BE2C (cell line): Measurements from ENCODE around the gene LAMA3.

Experiments
- DNase-seq: peaks from one replicate; pipeline ENCODE4 v3.0.0-alpha.2; 2020
- H3K27me3 ChIP-seq: fragments of 250-450 bp; sonication (Bioruptor Pico); 2 replicates; pipeline ENCODE4 v1.5.1; 2020; ENCODE audit warnings: mild to moderate bottlenecking
- H3K36me3 ChIP-seq: fragments of 250-450 bp; sonication (Bioruptor Pico); 2 replicates; pipeline ENCODE4 v1.5.1; 2020; ENCODE audit warnings: mild to moderate bottlenecking
- H3K4me1 ChIP-seq: fragments of 250-450 bp; sonication (Bioruptor Pico); 2 replicates; pipeline ENCODE4 v1.5.1; 2020
- H3K4me3 ChIP-seq: 2 replicates; pipeline ENCODE4 v1.5.1; 2011; ENCODE audit warnings: low read depth, low read length
- H3K9me3 ChIP-seq: fragments of 250-450 bp; sonication (Bioruptor Pico); 2 replicates; pipeline ENCODE4 v1.5.1; 2020
- TF ChIP-seq, protein P1 (sequence below): IDR thresholded peaks from 2 replicates; pipeline ENCODE4 v1.5.1; 2012; ENCODE audit warnings: mild to moderate bottlenecking, low read depth, low read length

The LAMA3 gene

DNA sequence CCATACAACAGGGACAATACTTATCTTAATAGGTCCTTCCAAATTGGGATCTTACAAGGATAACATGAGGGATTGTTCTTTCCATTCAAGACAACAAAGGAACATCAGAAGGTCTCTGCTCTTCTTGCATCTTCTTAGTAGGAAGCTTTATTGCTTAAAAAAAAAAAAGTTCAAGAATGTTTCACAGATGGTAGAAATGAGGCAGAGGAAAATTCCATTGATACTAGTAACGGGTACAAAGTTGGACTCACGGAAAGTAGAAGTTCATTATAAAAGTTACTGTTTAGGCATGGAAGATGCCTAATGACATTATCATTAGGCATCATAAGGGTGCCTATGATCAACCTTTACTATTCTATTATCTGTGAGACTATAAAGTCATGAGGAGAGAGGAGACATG is 136.2 kb downstream of the LAMA3 start:
- no peaks in the 10 kb centered on the region for H3K4me1 ChIP-seq
- H3K36me3 ChIP-seq = no peaks in the 10 kb centered on the region
- TF ChIP-seq, protein P1, sequence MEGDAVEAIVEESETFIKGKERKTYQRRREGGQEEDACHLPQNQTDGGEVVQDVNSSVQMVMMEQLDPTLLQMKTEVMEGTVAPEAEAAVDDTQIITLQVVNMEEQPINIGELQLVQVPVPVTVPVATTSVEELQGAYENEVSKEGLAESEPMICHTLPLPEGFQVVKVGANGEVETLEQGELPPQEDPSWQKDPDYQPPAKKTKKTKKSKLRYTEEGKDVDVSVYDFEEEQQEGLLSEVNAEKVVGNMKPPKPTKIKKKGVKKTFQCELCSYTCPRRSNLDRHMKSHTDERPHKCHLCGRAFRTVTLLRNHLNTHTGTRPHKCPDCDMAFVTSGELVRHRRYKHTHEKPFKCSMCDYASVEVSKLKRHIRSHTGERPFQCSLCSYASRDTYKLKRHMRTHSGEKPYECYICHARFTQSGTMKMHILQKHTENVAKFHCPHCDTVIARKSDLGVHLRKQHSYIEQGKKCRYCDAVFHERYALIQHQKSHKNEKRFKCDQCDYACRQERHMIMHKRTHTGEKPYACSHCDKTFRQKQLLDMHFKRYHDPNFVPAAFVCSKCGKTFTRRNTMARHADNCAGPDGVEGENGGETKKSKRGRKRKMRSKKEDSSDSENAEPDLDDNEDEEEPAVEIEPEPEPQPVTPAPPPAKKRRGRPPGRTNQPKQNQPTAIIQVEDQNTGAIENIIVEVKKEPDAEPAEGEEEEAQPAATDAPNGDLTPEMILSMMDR = no peak
- no peak overlapping the region for H3K4me3 ChIP-seq
- no peaks in the 10 kb centered on the region for H3K9me3 ChIP-seq
- no peaks in the 10 kb centered on the region for H3K27me3 ChIP-seq
- DNase-seq = no peak

DNA sequence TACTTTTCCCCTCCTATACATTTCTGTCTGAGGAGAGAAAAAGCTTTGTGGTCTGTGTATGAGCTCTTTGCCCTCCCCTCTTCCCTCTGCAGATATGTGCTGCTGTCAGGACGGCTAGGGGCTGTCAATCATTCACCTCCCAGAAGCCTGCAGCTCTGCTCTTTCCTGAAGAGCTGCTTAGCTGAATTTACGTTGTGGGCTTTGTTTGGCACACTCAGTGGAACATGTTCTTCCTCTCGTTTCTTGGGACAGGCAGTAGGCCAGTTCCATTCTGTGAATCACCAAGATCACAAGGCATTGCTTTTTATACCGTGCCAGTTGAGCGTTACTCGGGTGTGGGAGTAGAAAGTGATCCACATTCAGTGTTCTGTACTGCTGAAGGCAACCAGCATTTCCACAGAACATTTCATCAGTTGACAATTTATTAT is 136.7 kb downstream of the LAMA3 start:
- Histone ChIP-seq H3K36me3 (no peaks in the 10 kb centered on the region), H3K4me1 (no peaks in the 10 kb centered on the region), H3K27me3 (no peaks in the 10 kb centered on the region), H3K9me3 (no peaks in the 10 kb centered on the region), H3K4me3 (no peak overlapping the region)
- no peak for DNase-seq
- TF ChIP-seq, protein P1 = no peak

DNA sequence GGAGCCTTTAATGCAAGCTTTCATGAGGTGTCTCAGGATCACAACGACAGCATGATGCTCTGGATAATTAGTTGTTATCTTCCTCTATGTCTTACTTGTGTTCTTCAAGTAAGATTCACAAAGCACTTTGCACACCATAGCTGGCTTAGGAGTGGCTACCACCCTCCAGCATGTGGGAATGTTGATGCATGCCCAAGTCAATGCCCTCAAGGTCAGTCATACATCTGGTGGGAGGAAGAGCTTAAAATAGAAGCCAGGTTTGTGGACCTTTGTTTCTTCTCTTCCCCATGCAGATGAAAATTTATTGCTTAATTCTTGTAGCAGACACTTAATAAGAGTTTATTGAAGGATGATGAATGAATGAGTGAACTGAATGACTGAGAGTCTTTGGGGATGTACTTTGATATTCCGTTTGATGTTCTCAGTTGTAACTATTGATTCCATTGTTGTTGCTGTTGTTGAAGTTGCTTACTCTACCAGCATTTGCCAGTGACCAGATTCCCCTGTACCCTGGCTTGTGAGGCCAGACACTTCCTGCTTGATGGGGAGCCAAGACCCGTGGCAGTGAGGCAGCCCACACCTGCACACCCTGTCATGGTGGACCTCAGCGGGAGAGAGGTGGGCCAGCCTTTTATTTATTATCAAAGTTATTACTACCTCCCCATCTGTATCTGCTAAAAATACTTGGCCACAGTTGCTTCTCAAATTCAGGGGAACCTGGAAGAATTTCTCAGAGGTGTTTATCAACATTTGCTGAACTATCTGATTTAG is 137.8 kb downstream of the LAMA3 start:
- Histone ChIP-seq H3K27me3 (no peaks in the 10 kb centered on the region), H3K36me3 (no peaks in the 10 kb centered on the region), H3K4me3 (no peak overlapping the region), H3K4me1 (no peaks in the 10 kb centered on the region), H3K9me3 (no peaks in the 10 kb centered on the region)
- TF ChIP-seq, protein P1 = no peak
- DNase-seq = no peak

DNA sequence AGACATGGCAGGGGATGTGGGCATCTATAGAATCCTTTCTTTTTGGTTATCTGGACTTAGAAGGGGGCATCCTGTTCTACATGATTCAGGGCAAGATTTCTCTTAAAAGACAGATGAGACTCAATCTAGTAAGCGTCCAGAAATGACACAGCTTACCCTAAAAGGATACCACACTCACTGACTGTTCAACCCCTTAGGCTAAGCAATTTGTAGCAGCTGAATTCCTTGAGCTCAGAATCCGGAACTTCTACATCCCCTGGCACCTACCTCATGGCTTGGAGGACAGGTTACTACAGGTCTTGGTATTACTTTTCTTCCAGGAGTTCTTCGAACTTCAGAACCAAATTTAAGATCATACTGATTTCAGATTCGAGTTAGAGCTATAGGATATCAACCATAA is 138.4 kb downstream of the LAMA3 start:
- H3K4me3 ChIP-seq = no peak overlapping the region
- no peaks in the 10 kb centered on the region for H3K4me1 ChIP-seq
- H3K36me3 ChIP-seq = no peaks in the 10 kb centered on the region
- no peak for DNase-seq
- no peaks in the 10 kb centered on the region for H3K27me3 ChIP-seq
- H3K9me3 ChIP-seq = no peaks in the 10 kb centered on the region
- TF ChIP-seq, protein P1 = no peak

DNA sequence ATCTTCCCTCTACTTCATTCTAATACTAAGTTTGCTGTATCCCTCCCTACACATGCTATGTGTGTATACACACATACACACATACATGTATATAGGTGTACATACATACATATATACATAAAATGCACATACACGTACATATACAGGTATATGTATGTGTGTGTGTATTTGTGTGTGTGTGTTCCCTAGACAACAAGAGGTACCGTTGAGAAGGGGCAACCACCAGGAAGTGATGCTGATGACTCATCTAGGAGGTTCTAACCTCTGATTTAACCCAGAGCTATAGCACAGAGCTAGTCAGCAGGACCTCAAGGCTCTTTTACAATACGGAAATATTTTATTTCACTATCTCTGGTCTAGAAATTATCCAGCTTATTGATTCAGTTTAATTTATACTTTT is 139.2 kb downstream of the LAMA3 start:
- no peaks in the 10 kb centered on the region for H3K4me1 ChIP-seq
- DNase-seq = no peak

DNA sequence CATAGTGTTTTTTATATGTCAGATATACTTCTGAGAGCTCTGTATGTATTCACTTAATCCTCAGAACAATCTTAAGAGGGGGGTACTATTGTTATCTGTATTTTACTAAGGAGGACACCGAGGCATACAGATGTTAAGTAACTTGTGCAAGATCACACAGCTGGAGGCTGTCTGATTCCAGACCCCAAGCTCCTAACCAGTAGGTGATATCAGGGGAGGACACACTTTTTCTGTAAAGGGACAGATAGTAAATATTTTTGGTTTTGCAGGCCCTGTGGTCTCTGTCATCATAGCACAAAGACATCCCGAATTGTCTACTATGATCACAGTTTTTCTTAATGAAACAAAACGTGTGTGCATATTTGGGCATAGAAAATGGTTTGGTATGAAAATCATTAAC is 143.7 kb downstream of the LAMA3 start:
- Histone ChIP-seq H3K36me3 (no peaks in the 10 kb centered on the region), H3K4me1 (no peaks in the 10 kb centered on the region), H3K27me3 (no peaks in the 10 kb centered on the region), H3K4me3 (no peak overlapping the region), H3K9me3 (no peaks in the 10 kb centered on the region)
- no peak for DNase-seq
- TF ChIP-seq, protein P1 = no peak

More for the DNA sequence above, 139.2 kb downstream of the LAMA3 start:
- no peaks in the 10 kb centered on the region for H3K27me3 ChIP-seq
- TF ChIP-seq, protein P1 = no peak
- H3K9me3 ChIP-seq = no peaks in the 10 kb centered on the region
- H3K4me3 ChIP-seq = no peak overlapping the region
- no peaks in the 10 kb centered on the region for H3K36me3 ChIP-seq
